AG09319 (cell line): ENCODE data around the gene HPX.

Experiments used
- DNase-seq: peaks from one replicate; pipeline ENCODE4 v3.0.0-alpha.2; 2010; ENCODE audit warnings: low read depth; ENCODE audit errors: extremely low read depth
- TF ChIP-seq, protein P1 (sequence below): IDR thresholded peaks from 2 replicates; pipeline ENCODE4 v1.5.1; 2011; ENCODE audit warnings: low read depth, mild to moderate bottlenecking, inconsistent platforms, low read length, moderate library complexity

HPX gene

DNA sequence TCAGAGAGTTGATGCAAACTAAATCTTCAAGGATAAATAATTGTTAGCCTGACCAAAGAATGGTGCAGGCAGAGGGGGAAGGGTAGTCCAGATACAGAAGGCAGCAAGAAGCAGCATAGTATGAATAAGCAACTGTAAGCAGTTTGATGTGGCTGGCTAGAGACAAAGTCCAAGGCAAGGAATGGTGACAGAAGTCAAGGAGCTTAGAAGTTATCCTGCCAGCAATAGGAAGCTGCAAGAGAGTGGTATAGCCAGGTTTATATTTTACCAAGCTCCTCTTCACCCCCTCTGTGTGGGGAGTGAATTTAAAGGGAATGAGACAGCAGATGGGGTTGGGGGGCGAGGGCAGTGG, 18.3 kb upstream of the HPX start:
- TF ChIP-seq, protein P1, sequence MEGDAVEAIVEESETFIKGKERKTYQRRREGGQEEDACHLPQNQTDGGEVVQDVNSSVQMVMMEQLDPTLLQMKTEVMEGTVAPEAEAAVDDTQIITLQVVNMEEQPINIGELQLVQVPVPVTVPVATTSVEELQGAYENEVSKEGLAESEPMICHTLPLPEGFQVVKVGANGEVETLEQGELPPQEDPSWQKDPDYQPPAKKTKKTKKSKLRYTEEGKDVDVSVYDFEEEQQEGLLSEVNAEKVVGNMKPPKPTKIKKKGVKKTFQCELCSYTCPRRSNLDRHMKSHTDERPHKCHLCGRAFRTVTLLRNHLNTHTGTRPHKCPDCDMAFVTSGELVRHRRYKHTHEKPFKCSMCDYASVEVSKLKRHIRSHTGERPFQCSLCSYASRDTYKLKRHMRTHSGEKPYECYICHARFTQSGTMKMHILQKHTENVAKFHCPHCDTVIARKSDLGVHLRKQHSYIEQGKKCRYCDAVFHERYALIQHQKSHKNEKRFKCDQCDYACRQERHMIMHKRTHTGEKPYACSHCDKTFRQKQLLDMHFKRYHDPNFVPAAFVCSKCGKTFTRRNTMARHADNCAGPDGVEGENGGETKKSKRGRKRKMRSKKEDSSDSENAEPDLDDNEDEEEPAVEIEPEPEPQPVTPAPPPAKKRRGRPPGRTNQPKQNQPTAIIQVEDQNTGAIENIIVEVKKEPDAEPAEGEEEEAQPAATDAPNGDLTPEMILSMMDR: no peak
- no peak for DNase-seq

DNA sequence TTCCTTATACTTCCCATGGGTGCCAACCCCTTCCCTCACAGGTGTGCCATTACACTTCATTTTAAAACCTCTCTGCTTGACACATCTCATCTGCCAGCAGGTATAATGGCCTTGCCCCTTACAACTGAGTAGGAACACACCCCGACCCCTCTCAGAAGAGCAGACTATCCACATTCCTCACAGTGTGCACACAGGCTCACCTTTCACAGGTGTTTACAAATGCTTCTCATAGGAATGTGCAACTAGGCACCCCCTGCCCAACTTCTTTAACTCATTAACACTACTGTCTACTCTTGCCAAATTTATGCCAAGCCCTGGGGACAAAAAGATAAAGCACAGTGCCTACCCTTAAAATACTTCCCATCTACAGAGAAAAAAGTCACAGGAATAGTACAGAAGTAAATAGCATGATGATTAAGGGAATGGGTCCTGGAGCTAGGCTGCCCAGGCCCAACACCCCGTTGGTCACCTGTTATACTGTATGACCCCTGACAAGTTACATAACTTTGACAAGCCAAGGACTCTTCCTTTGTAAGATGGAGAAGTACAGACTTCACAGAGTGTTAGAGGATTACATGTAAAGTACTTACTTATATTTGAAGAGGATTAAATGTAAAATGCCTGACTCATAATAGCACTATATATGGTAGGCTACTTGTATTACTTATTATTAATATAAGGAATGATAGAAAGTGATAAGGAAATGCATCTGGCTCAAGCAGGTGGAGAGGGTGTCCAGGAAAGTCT, 17.7 kb upstream of the HPX start:
- TF ChIP-seq, protein P1: no peak
- DNase-seq: no peak

DNA sequence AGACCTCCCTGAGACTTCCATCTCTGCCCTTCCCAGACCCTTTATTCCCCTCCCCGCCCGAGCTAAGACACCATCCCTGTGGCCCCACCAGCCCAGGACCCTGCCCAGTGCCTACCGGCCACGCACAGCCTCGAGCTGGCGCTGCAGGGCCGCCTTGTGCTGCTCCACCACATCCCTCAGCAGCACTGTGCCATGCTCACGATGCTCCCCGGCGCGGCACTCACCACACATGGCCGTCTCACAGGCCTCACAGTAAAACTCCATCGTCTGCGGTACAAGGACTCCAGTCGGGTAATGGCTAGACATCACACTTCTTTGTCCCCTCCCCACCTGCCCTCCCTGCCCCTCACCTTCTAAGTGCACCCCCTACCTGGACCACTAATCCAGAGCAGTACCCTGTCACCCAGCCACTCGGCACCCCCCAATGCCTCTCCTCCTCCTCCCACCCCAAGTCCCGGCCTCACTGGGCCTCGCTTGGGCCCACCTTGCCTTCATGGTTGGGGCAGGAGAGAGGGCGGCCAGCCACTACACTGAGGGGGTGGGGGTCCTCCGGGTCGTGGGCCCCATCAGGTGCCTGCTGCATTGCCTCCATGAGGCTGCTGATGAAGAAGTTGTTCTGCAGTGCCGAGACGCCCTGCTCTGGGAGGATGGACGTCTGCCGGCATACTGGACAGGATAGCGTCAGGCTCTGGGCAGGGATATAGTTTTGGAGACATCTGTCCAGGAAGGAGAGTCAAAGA, 17.0 kb upstream of the HPX start:
- DNase-seq: no peak
- TF ChIP-seq, protein P1: no peak

DNA sequence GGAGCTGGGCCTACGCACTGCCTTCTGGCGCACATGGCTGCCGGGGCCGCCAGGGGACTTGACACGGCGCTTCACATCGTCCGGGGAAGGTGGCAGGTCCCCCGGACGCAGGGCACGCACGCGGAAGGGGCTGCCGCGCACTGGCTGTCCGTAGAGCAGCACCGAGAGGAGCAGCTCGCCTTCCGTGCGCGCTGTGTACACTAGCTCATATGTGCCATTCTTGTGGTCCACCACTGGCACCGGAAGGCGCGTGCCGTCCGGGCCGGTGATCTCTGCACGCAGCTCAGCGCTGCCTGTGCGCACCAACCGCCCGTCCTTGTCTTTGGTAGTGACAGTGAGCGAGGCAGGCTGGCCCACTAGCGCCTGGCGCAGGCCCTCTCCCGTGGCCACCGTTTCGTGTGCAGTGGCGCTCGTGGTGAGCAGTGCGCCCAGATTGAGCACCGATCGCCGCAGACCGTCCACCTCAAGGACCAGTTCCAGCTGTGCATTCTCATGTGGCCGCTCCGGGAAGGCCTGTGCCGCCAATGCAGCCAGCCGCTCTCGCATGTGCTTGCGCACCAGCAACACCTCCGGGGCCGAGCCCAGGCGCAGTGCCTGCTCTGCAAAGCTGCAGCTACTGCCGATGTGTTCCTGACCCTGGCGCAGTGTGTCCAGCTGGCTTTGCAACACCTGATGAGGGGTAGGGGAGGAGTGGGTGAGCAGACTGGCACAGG, 15.7 kb upstream of the HPX start:
- TF ChIP-seq, protein P1: no peak

DNA sequence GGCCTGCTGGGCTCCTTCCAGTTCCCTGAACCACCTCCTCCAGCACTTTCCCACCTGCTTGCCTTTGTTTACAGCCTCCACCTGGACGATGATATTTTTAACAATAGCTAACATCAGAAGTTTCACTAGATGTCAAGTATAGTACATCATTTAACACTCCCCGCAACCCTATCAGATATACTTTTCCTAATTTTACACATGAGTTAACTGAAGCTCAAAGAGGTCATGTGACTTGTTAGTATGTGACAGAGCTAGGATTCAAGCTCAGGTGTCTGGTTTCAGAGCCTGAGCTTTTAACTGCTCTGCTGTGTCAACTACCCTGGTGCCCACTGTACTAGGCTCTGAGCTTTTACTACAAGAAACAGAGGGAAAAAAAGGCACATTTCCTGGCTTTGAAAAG, 14.3 kb upstream of the HPX start:
- no peak for DNase-seq
- TF ChIP-seq, protein P1: no peak

More for the DNA sequence above, 15.7 kb upstream of the HPX start:
- no peak for DNase-seq

DNA sequence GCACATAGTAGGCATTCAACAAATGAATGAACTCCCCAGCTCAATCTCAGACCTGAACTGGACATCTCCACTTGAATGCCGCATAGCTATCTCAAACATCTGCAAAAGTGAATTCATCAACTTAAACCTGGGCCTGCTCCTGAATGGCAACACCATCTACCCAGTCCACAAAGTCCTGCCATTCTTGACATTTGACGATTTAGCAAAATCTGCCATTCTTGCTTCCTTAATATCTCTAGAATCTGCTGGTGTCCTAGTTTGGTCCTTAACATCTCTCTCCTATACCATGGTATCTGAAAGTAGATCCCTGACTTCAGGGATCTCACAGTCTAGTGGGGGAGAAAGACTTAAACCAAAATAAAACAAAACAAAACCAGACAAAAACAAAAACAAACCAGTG, 12.4 kb upstream of the HPX start:
- TF ChIP-seq, protein P1: no peak
- no peak for DNase-seq

DNA sequence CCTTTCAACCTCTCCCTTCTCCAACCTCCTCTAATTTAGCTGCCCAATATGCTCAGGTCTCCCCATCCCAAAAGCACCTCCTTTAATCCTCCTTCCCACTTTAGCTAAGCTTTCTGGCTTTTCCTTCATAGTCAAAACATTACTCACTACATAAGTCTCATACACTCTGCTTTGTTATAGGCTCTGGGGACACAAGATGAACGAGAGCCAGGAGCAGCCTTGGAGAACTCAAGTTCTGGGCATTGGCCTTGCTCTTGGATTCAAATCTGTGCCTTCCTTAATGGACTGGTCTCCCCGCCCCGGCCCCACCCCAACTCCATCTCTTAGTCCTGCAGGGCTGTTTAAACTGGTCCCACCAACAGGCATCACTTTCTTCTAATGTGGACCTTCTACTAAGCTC, 11.4 kb upstream of the HPX start:
- TF ChIP-seq, protein P1: no peak
- DNase-seq: no peak
